Daoy (cell line): ENCODE data around the gene BBS12. TPM values are rescaled to one million over a fixed set of nuclear protein-coding genes. Genes with fewer than 3 reads are reported as not detected.

Experiments
- DNase-seq: peaks from one replicate; pipeline ENCODE4 v3.0.0-alpha.2; 2015; ENCODE audit warnings: low read depth
- total RNA-seq: library from RNA; depleted of rRNA; stranded (reverse); fragments of >200 nt; shearing (Covaris generic); gene quantifications from 2 replicates; pipeline ENCODE4 v1.2.3, GENCODE V29; 2014; rRNA removed

Gene BBS12
- 0.48 and 1.3 TPM in 2 replicates for total RNA-seq

- DNase-seq: peak; percentile 95
Observed at GRCh38 chr4:122732329-122733026, at the start of gene BBS12. Gene BBS12 (plus strand): TSS chr4:122732704. CDS start chr4:122741893, 9,189 bp downstream.

GRCh38 chr4:122686691-122687090 is 45.8 kb upstream of the BBS12 start:
- DNase-seq: no peak

GRCh38 chr4:122687531-122688061 is 44.9 kb upstream of the BBS12 start:
- no peak for DNase-seq

- no peak for DNase-seq
Observed at GRCh38 chr4:122688529-122689140, 43.9 kb upstream of the BBS12 start.

GRCh38 chr4:122689972-122690371 is 42.5 kb upstream of the BBS12 start:
- no peak for DNase-seq

GRCh38 chr4:122691988-122692387 is 40.5 kb upstream of the BBS12 start:
- no peak for DNase-seq

GRCh38 chr4:122692641-122693520 is 39.6 kb upstream of the BBS12 start:
- no peak for DNase-seq

- no peak for DNase-seq
Observed at GRCh38 chr4:122695226-122695625, 37.3 kb upstream of the BBS12 start.

- DNase-seq: peak; percentile 14
Observed at GRCh38 chr4:122700178-122700725, 32.3 kb upstream of the BBS12 start.

- no peak for DNase-seq
Observed at GRCh38 chr4:122701061-122701460, 31.4 kb upstream of the BBS12 start.

- no peak for DNase-seq
Observed at GRCh38 chr4:122701965-122702364, 30.5 kb upstream of the BBS12 start.

- no peak for DNase-seq
Observed at GRCh38 chr4:122702939-122703338, 29.6 kb upstream of the BBS12 start.

GRCh38 chr4:122703868-122704267 is 28.6 kb upstream of the BBS12 start:
- no peak for DNase-seq

GRCh38 chr4:122705009-122705408 is 27.5 kb upstream of the BBS12 start:
- no peak for DNase-seq

GRCh38 chr4:122705547-122706117 is 26.9 kb upstream of the BBS12 start:
- DNase-seq: no peak

GRCh38 chr4:122706511-122706910 is 26.0 kb upstream of the BBS12 start:
- DNase-seq: no peak

- no peak for DNase-seq
Observed at GRCh38 chr4:122707497-122707896, 25.0 kb upstream of the BBS12 start.

- DNase-seq: no peak
Observed at GRCh38 chr4:122709236-122709635, 23.3 kb upstream of the BBS12 start.

- no peak for DNase-seq
Observed at GRCh38 chr4:122710434-122711308, 21.8 kb upstream of the BBS12 start.

GRCh38 chr4:122711919-122712318 is 20.6 kb upstream of the BBS12 start:
- no peak for DNase-seq

- peak; percentile 3 for DNase-seq
Observed at GRCh38 chr4:122712782-122713181, 19.7 kb upstream of the BBS12 start.
